Uterus (tissue), 4 donors: ENCODE measurements around the gene VPS45. TPM values are rescaled to one million over a fixed set of nuclear protein-coding genes. Genes with fewer than 3 reads are reported as not detected.
A peak's percentile ranks its signal among the peaks of the same experiment; 100 is the strongest.

Experiments used
- DNase-seq, 2 donors: peaks; one replicate each; pipeline ENCODE4 v3.0.0-alpha.2; 2019 to 2020
- H3K27ac ChIP-seq, 2 donors: fragments of 200-600 bp; sonication (generic); 1 replicate in 1 of 2; 2 replicates in 1 of 2; pipeline ENCODE4 v1.5.1; 2016 to 2018
- H3K27me3 ChIP-seq, 2 donors: fragments of 200-600 bp; sonication (generic); one replicate each; pipeline ENCODE4 v1.5.1; 2018 to 2019; ENCODE audit warnings: control low read depth in 1 of 2
- H3K36me3 ChIP-seq, 2 donors: fragments of 200-600 bp; sonication (generic); one replicate each; pipeline ENCODE4 v1.5.1; 2019; ENCODE audit warnings: control low read depth in 1 of 2
- H3K4me1 ChIP-seq, 2 donors: fragments of 200-600 bp; sonication (generic); one replicate each; pipeline ENCODE4 v1.5.1; 2018 to 2019; ENCODE audit warnings: control low read depth in 1 of 2
- H3K4me3 ChIP-seq, 2 donors: fragments of 200-600 bp; sonication (generic); 1 replicate in 1 of 2; 2 replicates in 1 of 2; pipeline ENCODE4 v1.5.1; 2018 to 2019; ENCODE audit warnings: mild to moderate bottlenecking in 1 of 2
- H3K9me3 ChIP-seq, 2 donors: fragments of 200-600 bp; sonication (generic); one replicate each; pipeline ENCODE4 v1.5.1; 2019; ENCODE audit warnings: control low read depth in 1 of 2
- POLR2A ChIP-seq, 2 donors: fragments of 450-650 bp; IDR thresholded peaks; one replicate each; pipeline ENCODE4 v1.6.1; 2016; ENCODE audit warnings: antibody characterized with exemption in 2 of 2, mild to moderate bottlenecking in 1 of 2, moderate library complexity in 1 of 2
- intact Hi-C: fragments of 100-400 bp; cut with DNase I; formaldehyde crosslinking; loops from one replicate; pipeline ENCODE4 v1.15.1; 2023; ENCODE audit warnings: low total_unique reads
- total RNA-seq, 4 donors: library from RNA; depleted of rRNA in 3 of 4; stranded (reverse); fragments of >200 nt in 3 of 4; gene quantifications; one replicate each; pipeline versions ENCODE4 v1.1.0 to v1.2.4, GENCODE V29; 2014 to 2023
- TF ChIP-seq, protein P1 (sequence below), 4 experiments: fragments of 200-600 bp in 2 of 4; fragments of 450-650 bp in 2 of 4; sonication (generic) in 2 of 4; IDR thresholded peaks; one replicate each; pipeline ENCODE4 v1.5.1; 2016 to 2019; ENCODE audit warnings: antibody characterized with exemption in 4 of 4, mild to moderate bottlenecking in 2 of 4, moderate library complexity in 1 of 4
- donor health status: DM: yes; HTN: yes; CAD: no.

The VPS45 gene
- total RNA-seq, 4 donors from 2014 or later = 28.4 to 86.3 (median 66.9) TPM

DNA sequence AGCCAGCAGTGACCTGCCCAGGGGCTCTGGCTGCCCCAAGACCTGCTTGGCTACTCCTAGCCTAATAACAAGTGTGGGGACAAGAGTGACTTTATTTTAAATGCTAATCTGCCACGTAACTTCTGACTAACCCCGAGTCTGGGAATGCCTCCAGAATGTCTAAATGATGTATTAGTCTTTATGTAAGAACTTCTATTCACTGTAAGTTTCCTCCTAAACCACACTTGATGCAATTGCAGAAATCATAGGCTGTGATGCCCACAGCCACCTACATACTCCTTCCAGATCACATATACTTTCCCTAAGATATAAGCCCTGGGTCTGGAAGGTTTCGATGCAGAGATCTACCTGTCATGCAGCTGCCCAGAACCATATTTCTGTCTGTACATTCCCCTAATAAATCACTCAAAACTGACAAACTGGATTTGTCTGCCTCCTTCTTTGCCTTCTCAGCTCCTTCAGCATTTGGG is 5.9 kb upstream of the VPS45 start:
- Histone ChIP-seq H3K4me3 (no peak overlapping the region), H3K27me3 (no peaks in the 10 kb centered on the region), H3K4me1 (no peaks in the 10 kb centered on the region), H3K36me3 (no peaks in the 10 kb centered on the region), H3K9me3 (no peaks in the 10 kb centered on the region), H3K27ac (no peak overlapping the region)
- DNase-seq = peak in 1 of 2 donors; percentile 36
- intact Hi-C loops = no loop called here
- TF ChIP-seq POLR2A (IDR thresholded peaks at IDR 0.05) = no peak
- TF ChIP-seq, protein P1, sequence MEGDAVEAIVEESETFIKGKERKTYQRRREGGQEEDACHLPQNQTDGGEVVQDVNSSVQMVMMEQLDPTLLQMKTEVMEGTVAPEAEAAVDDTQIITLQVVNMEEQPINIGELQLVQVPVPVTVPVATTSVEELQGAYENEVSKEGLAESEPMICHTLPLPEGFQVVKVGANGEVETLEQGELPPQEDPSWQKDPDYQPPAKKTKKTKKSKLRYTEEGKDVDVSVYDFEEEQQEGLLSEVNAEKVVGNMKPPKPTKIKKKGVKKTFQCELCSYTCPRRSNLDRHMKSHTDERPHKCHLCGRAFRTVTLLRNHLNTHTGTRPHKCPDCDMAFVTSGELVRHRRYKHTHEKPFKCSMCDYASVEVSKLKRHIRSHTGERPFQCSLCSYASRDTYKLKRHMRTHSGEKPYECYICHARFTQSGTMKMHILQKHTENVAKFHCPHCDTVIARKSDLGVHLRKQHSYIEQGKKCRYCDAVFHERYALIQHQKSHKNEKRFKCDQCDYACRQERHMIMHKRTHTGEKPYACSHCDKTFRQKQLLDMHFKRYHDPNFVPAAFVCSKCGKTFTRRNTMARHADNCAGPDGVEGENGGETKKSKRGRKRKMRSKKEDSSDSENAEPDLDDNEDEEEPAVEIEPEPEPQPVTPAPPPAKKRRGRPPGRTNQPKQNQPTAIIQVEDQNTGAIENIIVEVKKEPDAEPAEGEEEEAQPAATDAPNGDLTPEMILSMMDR (IDR thresholded peaks at IDR 0.05) = no peak

DNA sequence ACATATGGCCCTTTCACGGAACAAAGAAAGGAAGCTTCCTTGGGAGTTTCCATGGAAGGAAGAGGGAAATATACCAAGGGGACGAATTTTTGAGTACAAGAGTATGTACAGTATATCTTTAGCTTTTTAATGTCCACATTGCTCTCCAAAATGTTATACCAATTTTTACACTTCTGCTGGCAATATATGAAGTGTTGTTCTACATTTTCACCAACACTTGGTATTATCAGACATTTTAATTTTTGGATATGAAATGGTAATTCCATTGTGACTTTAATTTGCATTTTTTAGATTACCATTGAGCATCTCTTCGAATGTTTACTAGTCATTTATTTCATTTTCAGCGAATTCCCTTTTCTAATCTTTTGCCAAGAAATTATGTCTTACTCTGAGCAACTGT is 5.5 kb upstream of the VPS45 start:
- no peak for DNase-seq

DNA sequence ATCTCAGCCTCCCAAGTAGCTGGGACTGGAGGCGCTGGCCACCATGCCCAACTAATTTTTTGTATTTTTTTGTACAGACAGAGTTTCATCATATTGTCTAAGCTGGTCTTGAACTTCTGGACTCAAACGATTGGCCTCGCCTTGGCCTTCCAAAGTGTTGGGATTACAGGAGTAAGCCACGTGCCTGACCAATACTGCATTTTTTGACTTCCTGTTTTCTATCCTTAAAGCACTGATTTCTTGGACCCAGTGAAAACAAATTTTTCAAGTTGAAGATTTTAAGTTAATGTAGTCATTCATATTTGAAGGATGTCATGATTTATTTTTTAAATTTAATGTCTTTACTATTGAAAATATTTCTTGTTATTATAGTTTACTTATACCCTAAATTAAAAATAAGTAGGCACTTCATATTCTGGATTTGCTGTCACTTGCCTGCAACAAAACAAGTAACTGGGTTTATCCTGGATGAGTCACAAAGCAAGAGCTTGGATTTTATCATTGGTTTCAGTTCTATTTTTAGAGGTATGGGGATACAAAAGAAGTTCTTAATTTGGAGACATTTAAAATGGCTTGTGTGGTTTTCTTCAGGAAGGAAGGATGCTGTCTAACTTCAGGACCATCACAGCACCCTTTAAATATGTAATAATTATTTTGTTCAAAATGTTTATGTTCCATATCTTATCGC is 2.2 kb upstream of the VPS45 start:
- Histone ChIP-seq H3K9me3 (no peaks in the 10 kb centered on the region), H3K27me3 (no peaks in the 10 kb centered on the region), H3K36me3 (no peaks in the 10 kb centered on the region), H3K27ac (peak overlapping the region; percentile 97 to 99), H3K4me1 (no peaks in the 10 kb centered on the region), H3K4me3 (no peak overlapping the region)
- intact Hi-C loops = no loop called here
- TF ChIP-seq, protein P1 (IDR thresholded peaks at IDR 0.05) = no peak
- TF ChIP-seq POLR2A (IDR thresholded peaks at IDR 0.05) = no peak
- DNase-seq = no peak

More for the DNA sequence above, 5.5 kb upstream of the VPS45 start:
- Histone ChIP-seq H3K36me3 (no peaks in the 10 kb centered on the region), H3K9me3 (no peaks in the 10 kb centered on the region), H3K4me1 (no peaks in the 10 kb centered on the region), H3K27ac (no peak overlapping the region), H3K4me3 (no peak overlapping the region), H3K27me3 (no peaks in the 10 kb centered on the region)
- intact Hi-C loops = no loop called here
- TF ChIP-seq POLR2A (IDR thresholded peaks at IDR 0.05) = no peak
- TF ChIP-seq, protein P1 (IDR thresholded peaks at IDR 0.05) = no peak

DNA sequence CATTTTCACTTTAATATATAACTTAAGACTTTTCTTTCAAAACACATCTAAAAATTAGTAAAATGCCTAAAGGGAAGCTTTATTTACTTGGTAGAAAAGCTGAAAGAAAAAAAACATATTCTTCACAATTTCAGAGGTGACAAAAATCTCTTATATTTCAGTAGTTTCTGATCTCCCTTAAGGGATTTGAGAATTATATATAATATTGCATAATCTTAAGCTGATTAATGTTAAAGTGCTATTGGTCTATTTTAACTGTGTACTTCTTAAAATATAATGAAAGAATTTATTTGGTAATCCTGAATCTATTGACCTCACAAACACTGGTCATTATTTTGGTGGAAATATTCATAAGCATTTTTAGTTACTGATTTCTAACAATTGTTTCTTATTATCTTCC is 1.2 kb upstream of the VPS45 start:
- DNase-seq = no peak
- Histone ChIP-seq H3K4me3 (peak overlapping the region; percentile 68 to 77), H3K27me3 (no peaks in the 10 kb centered on the region), H3K36me3 (no peaks in the 10 kb centered on the region), H3K27ac (peak overlapping the region; percentile 97 to 99), H3K4me1 (no peaks in the 10 kb centered on the region), H3K9me3 (no peaks in the 10 kb centered on the region)
- intact Hi-C loops = no loop called here
- TF ChIP-seq, protein P1 (IDR thresholded peaks at IDR 0.05) = no peak
- no peak for TF ChIP-seq POLR2A (IDR thresholded peaks at IDR 0.05)

DNA sequence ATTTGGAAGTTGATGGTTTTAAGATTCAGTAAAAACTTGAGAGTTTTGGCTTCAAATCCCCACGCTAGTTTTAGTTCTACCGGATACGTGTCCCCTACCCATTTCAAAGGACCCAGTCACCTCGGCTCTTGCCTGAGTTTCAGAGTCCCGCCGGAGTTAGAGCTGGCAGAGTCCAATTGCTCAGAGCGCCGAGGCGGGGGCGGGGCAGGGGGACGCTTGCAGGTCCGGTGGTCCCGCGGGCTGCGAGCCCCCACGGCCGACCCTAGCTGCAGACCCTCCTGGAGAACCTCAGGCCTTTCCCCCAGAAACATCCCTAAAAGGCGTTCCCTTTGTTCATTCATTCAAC is 765 bp upstream of the VPS45 start:
- Histone ChIP-seq H3K4me1 (no peaks in the 10 kb centered on the region), H3K4me3 (peak overlapping the region; percentile 68 to 77), H3K27me3 (no peaks in the 10 kb centered on the region), H3K36me3 (no peaks in the 10 kb centered on the region), H3K9me3 (no peaks in the 10 kb centered on the region), H3K27ac (peak overlapping the region; percentile 97 to 99)
- TF ChIP-seq, protein P1 (IDR thresholded peaks at IDR 0.05) = no peak
- peak in 1 of 2 donors; percentile 6 for TF ChIP-seq POLR2A (IDR thresholded peaks at IDR 0.05)
- DNase-seq = no peak
- intact Hi-C loops = no loop called here
